ENCODE measurements around the gene DGAT2L6. TPM values are rescaled to one million over a fixed set of nuclear protein-coding genes. Genes with fewer than 3 reads are reported as not detected.

DGAT2L6 gene
- total RNA-seq (not detected), polyA plus RNA-seq (ENCODE audit: insufficient read depth in 1 of 8, insufficient read length in 8 of 8, low replicate concordance in 1 of 8) (not detected)
- long read RNA-seq, donor 1: 0 reads
- long read RNA-seq, donor 2: 0 reads
- long read RNA-seq, donor 3: 0 reads
- long read RNA-seq, donor 4: 0 reads
- long read RNA-seq, donor 5: 0 reads
- long read RNA-seq, donor 6: 0 reads
- long read RNA-seq, donor 7: 0 reads
- long read RNA-seq, donor 8: 0 reads
- long read RNA-seq, donor 9, partial matches to known transcripts: 28 of 50 reads
- long read RNA-seq, donor 9, other reads (novel, unspliced or antisense): 22 of 50 reads
- long read RNA-seq, donor 10: 0 reads
- long read RNA-seq, donor 11: 0 reads

DNA sequence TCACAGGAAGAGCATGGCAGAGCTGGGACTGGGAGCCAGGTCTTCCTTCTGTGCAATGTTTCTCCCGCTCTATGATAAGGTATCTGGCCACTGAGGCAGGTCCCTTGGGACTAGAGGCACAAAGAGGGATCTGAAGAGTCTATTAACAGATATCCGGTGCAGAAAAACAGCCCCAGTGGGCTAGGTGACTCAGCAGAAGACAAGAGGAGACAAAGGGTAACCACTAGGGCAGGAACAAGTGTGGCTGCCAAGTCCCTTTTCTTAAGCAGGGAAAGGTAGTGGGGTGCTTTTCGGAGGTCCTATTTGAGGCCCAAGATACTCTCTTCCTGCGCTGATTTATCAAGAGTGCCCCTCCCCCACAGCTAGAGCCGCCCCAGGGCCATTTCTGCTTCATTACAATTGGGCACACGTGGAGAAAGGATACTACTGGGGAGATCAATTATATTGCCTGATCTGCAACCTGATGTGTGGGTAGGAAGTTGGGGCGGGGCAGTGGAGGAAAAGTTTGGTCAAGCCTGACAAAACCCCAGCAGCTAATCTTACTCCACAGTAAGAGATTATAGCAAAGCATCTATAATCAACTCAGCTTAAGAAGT is at the start of gene DGAT2L6:
Gene DGAT2L6, plus strand, starts transcription at position 546 of the 596 bp plus-strand sequence. CDS start 100 bp downstream, outside the sequence.
- Histone ChIP-seq H3K4me1 (ENCODE audit: control insufficient read depth, insufficient read depth, low read length) (no peaks in the 10 kb centered on the region), H3K4me3 (ENCODE audit: low read length) (no peak within 1 kb of the TSS), H3K27ac (ENCODE audit: low read length) (no peak within 1 kb of the TSS), H3K36me3 (ENCODE audit: control insufficient read depth, insufficient read depth, low read length) (no peaks in the 10 kb centered on the region), H3K27me3 (ENCODE audit: control insufficient read depth, insufficient read depth, low read length) (peaks cover 27% of the 10 kb centered on the region), H3K9me3 (replicated peaks; ENCODE audit: control insufficient read depth, low read depth, low read length) (no peaks in the 10 kb centered on the region)
- WGBS (ENCODE audit: insufficient coverage): 80% methylated on average over 2 of the region's 7 CpGs
- DNase-seq: no peak

- no peaks in the 10 kb centered on the region for H3K36me3 ChIP-seq (ENCODE audit: control insufficient read depth, insufficient read depth, low read length)
- no peak for DNase-seq
- H3K9me3 ChIP-seq (replicated peaks; ENCODE audit: control insufficient read depth, low read depth, low read length): no peaks in the 10 kb centered on the region
- H3K27me3 ChIP-seq (ENCODE audit: control insufficient read depth, insufficient read depth, low read length): peaks cover 9% of the 10 kb centered on the region
- no peaks in the 10 kb centered on the region for H3K4me1 ChIP-seq (ENCODE audit: control insufficient read depth, insufficient read depth, low read length)
- H3K27ac ChIP-seq (ENCODE audit: low read length): no peak overlapping the region
- 71% methylated on average over 7 of the region's 9 CpGs for WGBS (ENCODE audit: insufficient coverage)
- H3K4me3 ChIP-seq (ENCODE audit: low read length): no peak overlapping the region
Observed at GRCh38 chrX:70128071-70128470, 49.2 kb upstream of the DGAT2L6 start.

GRCh38 chrX:70129816-70130215 is 47.5 kb upstream of the DGAT2L6 start:
- DNase-seq: no peak
- H3K4me1 ChIP-seq (ENCODE audit: control insufficient read depth, insufficient read depth, low read length): peaks cover 6% of the 10 kb centered on the region

GRCh38 chrX:70132224-70132623 is 45.1 kb upstream of the DGAT2L6 start:
- Histone ChIP-seq H3K27ac (ENCODE audit: low read length) (no peak overlapping the region), H3K9me3 (replicated peaks; ENCODE audit: control insufficient read depth, low read depth, low read length) (no peaks in the 10 kb centered on the region), H3K4me3 (ENCODE audit: low read length) (no peak overlapping the region), H3K36me3 (ENCODE audit: control insufficient read depth, insufficient read depth, low read length) (no peaks in the 10 kb centered on the region), H3K4me1 (ENCODE audit: control insufficient read depth, insufficient read depth, low read length) (peaks cover 6% of the 10 kb centered on the region), H3K27me3 (ENCODE audit: control insufficient read depth, insufficient read depth, low read length) (peaks cover 16% of the 10 kb centered on the region)
- 69% methylated on average over 2 of the region's 4 CpGs for WGBS (ENCODE audit: insufficient coverage)
- DNase-seq: no peak

More at GRCh38 chrX:70129816-70130215, 47.5 kb upstream of the DGAT2L6 start:
- Histone ChIP-seq H3K27me3 (ENCODE audit: control insufficient read depth, insufficient read depth, low read length) (peaks cover 16% of the 10 kb centered on the region), H3K27ac (ENCODE audit: low read length) (no peak overlapping the region), H3K4me3 (ENCODE audit: low read length) (no peak overlapping the region), H3K36me3 (ENCODE audit: control insufficient read depth, insufficient read depth, low read length) (no peaks in the 10 kb centered on the region), H3K9me3 (replicated peaks; ENCODE audit: control insufficient read depth, low read depth, low read length) (no peaks in the 10 kb centered on the region)
- 8% methylated on average over 1 of the region's 1 CpG for WGBS (ENCODE audit: insufficient coverage)

GRCh38 chrX:70132877-70133302 is 44.4 kb upstream of the DGAT2L6 start:
- Histone ChIP-seq H3K36me3 (ENCODE audit: control insufficient read depth, insufficient read depth, low read length) (no peaks in the 10 kb centered on the region), H3K4me3 (ENCODE audit: low read length) (peak overlapping the region; percentile 84), H3K4me1 (ENCODE audit: control insufficient read depth, insufficient read depth, low read length) (peaks cover 6% of the 10 kb centered on the region), H3K27me3 (ENCODE audit: control insufficient read depth, insufficient read depth, low read length) (peaks cover 16% of the 10 kb centered on the region), H3K9me3 (replicated peaks; ENCODE audit: control insufficient read depth, low read depth, low read length) (no peaks in the 10 kb centered on the region), H3K27ac (ENCODE audit: low read length) (no peak overlapping the region)
- WGBS (ENCODE audit: insufficient coverage): 36% methylated on average over 7 of the region's 8 CpGs
- DNase-seq: no peak

GRCh38 chrX:70133303-70134115 is 43.8 kb upstream of the DGAT2L6 start, which contains the start of gene IGBP1:
IGBP1 (plus strand) TSS chrX:70133447; CDS start chrX:70133948, 501 bp downstream.
- peak; percentile 95 for DNase-seq
- WGBS (ENCODE audit: insufficient coverage): 30% methylated on average over 55 of the region's 59 CpGs
- peak within 1 kb of the TSS; percentile 84 for H3K4me3 ChIP-seq (ENCODE audit: low read length)
- peaks cover 6% of the 10 kb centered on the region for H3K4me1 ChIP-seq (ENCODE audit: control insufficient read depth, insufficient read depth, low read length)
- H3K27me3 ChIP-seq (ENCODE audit: control insufficient read depth, insufficient read depth, low read length): peaks cover 14% of the 10 kb centered on the region
- H3K9me3 ChIP-seq (replicated peaks; ENCODE audit: control insufficient read depth, low read depth, low read length): no peaks in the 10 kb centered on the region
- H3K36me3 ChIP-seq (ENCODE audit: control insufficient read depth, insufficient read depth, low read length): no peaks in the 10 kb centered on the region
- peak within 1 kb of the TSS; percentile 90 for H3K27ac ChIP-seq (ENCODE audit: low read length)

- Histone ChIP-seq H3K27ac (ENCODE audit: low read length) (peak overlapping the region; percentile 90), H3K27me3 (ENCODE audit: control insufficient read depth, insufficient read depth, low read length) (peaks cover 14% of the 10 kb centered on the region), H3K4me3 (ENCODE audit: low read length) (peak overlapping the region; percentile 84), H3K36me3 (ENCODE audit: control insufficient read depth, insufficient read depth, low read length) (no peaks in the 10 kb centered on the region), H3K9me3 (replicated peaks; ENCODE audit: control insufficient read depth, low read depth, low read length) (no peaks in the 10 kb centered on the region), H3K4me1 (ENCODE audit: control insufficient read depth, insufficient read depth, low read length) (peaks cover 6% of the 10 kb centered on the region)
- 22% methylated on average over 4 of the region's 12 CpGs for WGBS (ENCODE audit: insufficient coverage)
- DNase-seq: peak; percentile 4
Observed at GRCh38 chrX:70134116-70134477, 43.2 kb upstream of the DGAT2L6 start.

DNA sequence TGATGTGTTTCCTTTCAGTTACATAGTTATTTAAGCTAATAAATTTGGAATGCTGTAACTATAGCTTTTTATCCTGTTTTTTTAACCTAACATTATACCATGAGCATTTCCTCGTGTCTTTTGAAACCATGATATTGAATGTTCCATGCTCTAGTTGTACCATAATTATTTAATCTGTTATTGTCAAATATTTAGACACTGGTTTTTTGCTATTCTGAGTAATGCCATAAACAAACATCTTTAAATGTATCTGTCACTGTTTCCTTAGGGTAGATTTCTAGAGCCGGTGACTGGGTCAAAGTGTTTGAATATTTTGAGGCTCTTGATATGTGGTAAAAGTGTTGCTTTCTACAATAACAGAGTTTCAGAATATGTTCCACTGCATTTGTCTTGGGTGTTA is 38.7 kb upstream of the DGAT2L6 start:
- WGBS (ENCODE audit: insufficient coverage): no CpG with 5 or more reads among the region's 2 CpGs
- Histone ChIP-seq H3K9me3 (replicated peaks; ENCODE audit: control insufficient read depth, low read depth, low read length) (no peaks in the 10 kb centered on the region), H3K4me1 (ENCODE audit: control insufficient read depth, insufficient read depth, low read length) (peaks cover 6% of the 10 kb centered on the region), H3K27me3 (ENCODE audit: control insufficient read depth, insufficient read depth, low read length) (peaks cover 3% of the 10 kb centered on the region), H3K4me3 (ENCODE audit: low read length) (no peak overlapping the region), H3K36me3 (ENCODE audit: control insufficient read depth, insufficient read depth, low read length) (no peaks in the 10 kb centered on the region), H3K27ac (ENCODE audit: low read length) (no peak overlapping the region)
- DNase-seq: no peak

DNA sequence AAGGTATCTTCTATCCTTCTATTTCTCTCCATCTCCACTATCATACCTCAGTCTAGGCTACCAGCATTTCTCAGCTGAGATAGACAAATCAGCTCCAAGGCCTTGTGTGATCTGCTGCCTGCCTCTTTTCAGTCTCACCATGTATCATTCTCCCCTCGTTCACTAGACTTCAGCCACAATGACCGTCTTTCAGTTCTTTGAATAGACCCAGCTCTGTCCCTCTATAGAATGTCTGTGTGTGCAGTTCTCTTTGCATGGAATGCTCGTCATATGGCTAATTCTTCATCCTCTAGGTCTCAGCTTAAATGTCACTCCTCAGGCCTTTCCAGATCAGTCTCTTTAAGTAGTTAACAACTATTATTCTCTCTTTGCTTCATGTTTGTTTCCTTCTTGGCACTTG is 37.5 kb upstream of the DGAT2L6 start:
- no peaks in the 10 kb centered on the region for H3K27me3 ChIP-seq (ENCODE audit: control insufficient read depth, insufficient read depth, low read length)
- no peak overlapping the region for H3K27ac ChIP-seq (ENCODE audit: low read length)
- peaks cover under 1% of the 10 kb centered on the region for H3K4me1 ChIP-seq (ENCODE audit: control insufficient read depth, insufficient read depth, low read length)

DNA sequence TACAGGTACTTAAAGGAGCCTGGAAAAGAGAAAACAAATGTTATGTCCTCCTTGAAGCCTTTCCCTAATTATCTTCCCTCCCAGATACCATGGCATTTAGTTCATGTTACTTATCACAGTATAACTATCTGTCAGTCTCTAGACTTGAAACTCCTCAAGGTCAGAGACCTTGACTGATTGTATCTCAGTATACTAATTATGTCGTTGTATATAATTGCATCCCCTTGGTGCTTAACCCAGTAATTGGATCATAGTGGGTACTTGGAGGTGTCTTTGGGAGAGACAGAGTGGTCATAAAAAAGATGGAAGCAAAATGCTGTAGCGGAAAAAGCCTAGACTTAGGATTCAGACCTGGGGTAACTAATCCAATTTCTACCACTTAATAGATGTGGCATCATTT is 35.9 kb upstream of the DGAT2L6 start:
- Histone ChIP-seq H3K27me3 (ENCODE audit: control insufficient read depth, insufficient read depth, low read length) (no peaks in the 10 kb centered on the region), H3K4me3 (ENCODE audit: low read length) (no peak overlapping the region), H3K27ac (ENCODE audit: low read length) (no peak overlapping the region), H3K4me1 (ENCODE audit: control insufficient read depth, insufficient read depth, low read length) (no peaks in the 10 kb centered on the region), H3K9me3 (replicated peaks; ENCODE audit: control insufficient read depth, low read depth, low read length) (no peaks in the 10 kb centered on the region), H3K36me3 (ENCODE audit: control insufficient read depth, insufficient read depth, low read length) (no peaks in the 10 kb centered on the region)
- no CpG with 5 or more reads among the region's 2 CpGs for WGBS (ENCODE audit: insufficient coverage)
- DNase-seq: no peak

More for the DNA sequence above, 37.5 kb upstream of the DGAT2L6 start:
- WGBS (ENCODE audit: insufficient coverage): 60% methylated on average over 1 of the region's 3 CpGs
- DNase-seq: no peak
- Histone ChIP-seq H3K9me3 (replicated peaks; ENCODE audit: control insufficient read depth, low read depth, low read length) (no peaks in the 10 kb centered on the region), H3K4me3 (ENCODE audit: low read length) (no peak overlapping the region), H3K36me3 (ENCODE audit: control insufficient read depth, insufficient read depth, low read length) (no peaks in the 10 kb centered on the region)

All from muscle of leg (tissue), 16 donors.